ENCODE measurements around the gene DNAJB6.

- no peak for TF ChIP-seq CTCF (IDR thresholded peaks at IDR 0.05)
- no peak for TF ChIP-seq POLR2A (IDR thresholded peaks at IDR 0.05)
Measured at GRCh38 chr7:157295338-157295737, 41.5 kb upstream of the DNAJB6 start.

Data from uterus (tissue), 2 donors.